Stimulated activated CD4-positive, alpha-beta T cell treated with anti-CD3 and anti-CD28 coated beads, TNF-alpha, amount 100 ng/mL, for 1 hour (primary cell): ENCODE measurements around the gene SDK2.

Experiments used
- DNase-seq, 3 donors: peaks; one replicate each; pipeline ENCODE4 v3.0.0-alpha.2; 2020; ENCODE audit warnings: low read depth in 3 of 3, low spot score in 1 of 3

SDK2 gene

DNA sequence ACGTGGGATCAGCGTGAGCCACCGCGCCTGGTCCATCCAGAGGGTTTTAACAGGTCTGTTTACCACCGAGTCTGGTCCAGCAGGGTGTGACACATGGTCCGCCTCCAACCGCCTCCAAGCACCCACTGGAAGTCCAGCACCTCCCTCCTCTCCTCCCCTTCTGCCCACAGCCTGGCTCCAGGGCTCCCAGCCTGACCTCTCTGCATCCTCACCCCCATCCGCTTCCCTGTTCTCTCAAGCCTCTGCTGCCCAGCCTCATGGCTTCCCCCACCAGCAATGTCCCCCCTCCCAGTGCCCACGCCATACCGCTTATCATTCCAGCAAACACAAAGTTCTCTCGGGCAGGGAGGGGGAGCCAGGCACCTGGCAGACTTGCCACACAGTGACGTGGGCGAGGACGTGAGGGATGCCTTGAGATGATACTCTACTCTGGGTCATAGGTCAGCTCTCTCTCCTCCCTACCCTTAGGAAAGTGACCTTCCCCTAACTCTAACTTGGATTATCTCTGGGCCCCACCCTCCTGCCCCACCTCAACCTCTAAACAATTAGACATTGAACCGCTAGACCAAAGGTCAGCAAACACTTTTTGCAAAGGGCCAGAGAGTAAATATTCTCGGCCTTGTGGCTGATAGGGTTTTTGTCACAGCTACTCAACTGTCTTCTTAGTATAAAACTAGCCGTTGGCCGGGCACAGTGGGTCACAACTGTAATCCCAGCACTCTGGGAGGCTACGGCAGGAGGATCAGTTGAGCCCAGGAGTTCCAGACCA, 355.5 kb downstream of the SDK2 start:
- DNase-seq = no peak

DNA sequence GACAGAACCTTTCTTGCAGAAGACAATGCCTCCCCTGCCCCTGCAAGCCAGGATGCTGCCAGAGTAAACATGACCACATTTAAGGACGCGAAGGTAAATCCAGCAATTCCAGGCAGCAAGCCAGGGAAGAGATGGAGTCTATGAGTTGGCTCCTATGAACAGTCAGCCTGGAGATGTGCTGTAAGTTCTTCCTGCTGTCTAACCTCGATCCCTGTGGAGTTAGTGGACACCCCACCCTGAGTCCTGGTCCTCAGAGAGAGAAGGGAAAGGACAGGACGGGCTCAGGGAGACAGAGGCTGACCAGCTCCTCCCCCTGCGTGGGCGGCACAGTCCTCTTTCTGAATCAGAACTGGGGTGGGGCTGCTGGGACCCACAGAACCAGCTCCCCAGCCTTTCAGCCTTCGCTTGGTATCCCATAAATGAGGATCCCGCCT, 357.4 kb downstream of the SDK2 start:
- no peak for DNase-seq

DNA sequence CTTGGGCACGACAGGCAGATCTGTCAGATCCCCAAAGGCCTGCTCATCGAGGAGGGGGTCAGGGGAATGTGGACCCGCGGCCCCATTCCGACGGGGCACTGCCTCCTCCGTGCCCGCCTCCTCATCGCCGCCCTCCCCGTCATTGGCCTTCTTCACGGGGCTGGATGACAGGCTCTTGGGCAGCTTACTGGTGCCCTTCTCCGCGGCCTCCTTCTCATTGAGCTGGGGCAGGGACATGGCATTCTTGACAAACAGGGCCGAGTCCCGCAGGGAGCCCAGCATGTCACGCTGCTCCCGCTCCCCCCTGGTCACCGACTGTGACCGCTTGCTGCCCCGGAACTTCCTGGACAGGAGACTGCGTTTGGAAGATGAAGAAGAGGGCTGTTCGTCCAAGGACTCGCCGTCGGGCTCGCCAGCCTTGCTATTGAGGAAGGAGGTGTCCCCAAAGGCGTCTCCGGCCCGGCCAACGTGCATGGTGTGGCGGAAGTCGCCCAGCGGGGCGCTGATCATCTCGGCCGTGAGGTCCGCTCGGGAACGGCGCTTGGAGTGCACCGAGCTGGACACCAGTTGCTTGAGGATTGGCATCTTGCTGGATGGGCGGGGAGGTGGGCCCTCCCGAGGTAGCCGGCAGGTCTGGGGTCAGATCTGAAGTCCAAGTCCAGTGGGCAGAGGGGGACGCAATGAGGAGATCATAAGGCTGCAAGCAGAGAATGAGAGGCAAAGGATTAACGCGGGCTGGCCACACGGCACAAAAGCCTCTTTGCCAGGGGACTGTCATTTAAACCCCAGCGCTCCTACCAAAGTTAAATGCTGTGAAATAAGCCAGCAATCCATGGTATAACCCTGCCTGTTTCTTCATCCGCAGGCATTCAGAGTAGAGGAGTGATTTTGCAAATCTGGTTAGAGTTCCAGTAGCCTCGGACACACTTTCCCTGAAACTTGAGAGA, 358.1 kb downstream of the SDK2 start:
- DNase-seq = no peak

GRCh38 chr17:73285603-73285908, 358.7 kb downstream of the SDK2 start:
- no peak for DNase-seq

GRCh38 chr17:73284906-73285602, 359.2 kb downstream of the SDK2 start:
- DNase-seq = no peak
